Measurements from ENCODE around the gene DAND5.

Gene DAND5

GRCh38 chr19:13003081-13003480, 33.7 kb downstream of the DAND5 start:
- TF ChIP-seq, protein P1, sequence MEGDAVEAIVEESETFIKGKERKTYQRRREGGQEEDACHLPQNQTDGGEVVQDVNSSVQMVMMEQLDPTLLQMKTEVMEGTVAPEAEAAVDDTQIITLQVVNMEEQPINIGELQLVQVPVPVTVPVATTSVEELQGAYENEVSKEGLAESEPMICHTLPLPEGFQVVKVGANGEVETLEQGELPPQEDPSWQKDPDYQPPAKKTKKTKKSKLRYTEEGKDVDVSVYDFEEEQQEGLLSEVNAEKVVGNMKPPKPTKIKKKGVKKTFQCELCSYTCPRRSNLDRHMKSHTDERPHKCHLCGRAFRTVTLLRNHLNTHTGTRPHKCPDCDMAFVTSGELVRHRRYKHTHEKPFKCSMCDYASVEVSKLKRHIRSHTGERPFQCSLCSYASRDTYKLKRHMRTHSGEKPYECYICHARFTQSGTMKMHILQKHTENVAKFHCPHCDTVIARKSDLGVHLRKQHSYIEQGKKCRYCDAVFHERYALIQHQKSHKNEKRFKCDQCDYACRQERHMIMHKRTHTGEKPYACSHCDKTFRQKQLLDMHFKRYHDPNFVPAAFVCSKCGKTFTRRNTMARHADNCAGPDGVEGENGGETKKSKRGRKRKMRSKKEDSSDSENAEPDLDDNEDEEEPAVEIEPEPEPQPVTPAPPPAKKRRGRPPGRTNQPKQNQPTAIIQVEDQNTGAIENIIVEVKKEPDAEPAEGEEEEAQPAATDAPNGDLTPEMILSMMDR (IDR thresholded peaks at IDR 0.05; ENCODE audit: low read depth, low read length): no peak
- H3K4me3 ChIP-seq (ENCODE audit: low read depth, low read length): no peak overlapping the region

GRCh38 chr19:13004273-13004672, 34.9 kb downstream of the DAND5 start:
- TF ChIP-seq, protein P1 (IDR thresholded peaks at IDR 0.05; ENCODE audit: low read depth, low read length): no peak
- H3K4me3 ChIP-seq (ENCODE audit: low read depth, low read length): no peak overlapping the region

DNA sequence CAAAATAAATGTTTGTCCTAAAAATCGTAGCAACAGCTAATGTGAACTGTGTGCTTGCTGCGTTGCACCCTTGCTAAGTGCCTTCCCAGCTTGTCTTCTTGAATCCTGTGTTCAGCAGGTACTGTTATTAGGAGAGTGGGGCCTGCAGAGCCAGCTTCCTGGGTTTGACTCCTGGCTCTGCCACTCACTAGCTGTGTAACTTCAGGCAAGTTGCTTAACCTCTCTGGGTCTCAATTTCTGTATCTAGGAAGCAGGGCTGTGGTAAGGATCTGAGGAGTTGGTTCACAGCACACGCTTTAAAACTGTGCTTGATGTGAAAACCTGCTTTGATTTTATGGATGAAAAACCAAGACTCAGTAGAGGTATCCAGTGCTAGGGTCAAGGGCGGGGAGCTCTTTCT, 35.9 kb downstream of the DAND5 start:
- H3K4me3 ChIP-seq (ENCODE audit: low read depth, low read length): no peak overlapping the region
- TF ChIP-seq, protein P1 (IDR thresholded peaks at IDR 0.05; ENCODE audit: low read depth, low read length): no peak

GRCh38 chr19:13005861-13006370, 36.5 kb downstream of the DAND5 start:
- no peak overlapping the region for H3K4me3 ChIP-seq (ENCODE audit: low read depth, low read length)
- TF ChIP-seq, protein P1 (IDR thresholded peaks at IDR 0.05; ENCODE audit: low read depth, low read length): no peak

DNA sequence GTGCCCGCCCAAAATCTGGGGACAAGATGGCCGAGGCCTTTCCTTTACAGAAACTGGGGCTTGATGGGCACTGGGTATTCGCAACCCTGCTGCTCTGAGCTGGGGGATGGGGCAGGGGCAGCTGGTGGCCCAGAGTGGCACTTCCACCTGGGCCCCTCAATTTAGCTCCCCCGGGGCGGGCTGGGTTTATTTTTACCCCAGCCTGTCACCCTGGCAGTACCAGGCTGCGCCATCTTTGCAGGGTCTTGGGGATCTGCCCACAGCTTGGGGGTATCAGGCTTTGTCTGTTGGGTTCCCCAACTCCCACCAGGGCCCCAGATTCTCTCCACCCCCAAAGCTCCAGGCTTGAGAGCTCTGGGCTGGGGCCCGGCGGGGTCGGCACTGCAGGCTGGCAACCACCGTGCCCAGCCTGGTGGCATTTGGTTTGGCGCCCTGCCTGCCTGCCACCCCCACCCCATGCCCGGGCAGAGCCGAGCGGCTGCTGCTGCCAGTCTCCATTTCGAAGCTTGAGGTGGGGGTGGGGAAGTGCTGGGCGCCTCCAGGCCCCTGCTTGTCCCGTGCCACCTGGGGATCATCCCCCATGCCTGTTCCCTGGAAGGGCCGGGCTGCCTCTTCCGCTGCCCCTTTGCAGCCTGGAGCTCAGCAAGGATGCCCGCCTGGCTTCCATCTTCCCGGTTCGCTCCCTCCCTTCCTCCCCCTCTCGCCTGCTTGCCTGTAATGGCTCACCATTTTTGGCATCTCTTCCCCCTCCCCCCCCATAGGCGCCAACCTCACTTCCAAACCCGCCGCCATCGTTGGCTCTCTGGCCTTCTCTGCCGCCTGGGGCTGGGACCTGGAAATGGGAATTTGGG, 37.3 kb downstream of the DAND5 start:
- TF ChIP-seq, protein P1 (IDR thresholded peaks at IDR 0.05; ENCODE audit: low read depth, low read length): no peak
- H3K4me3 ChIP-seq (ENCODE audit: low read depth, low read length): no peak overlapping the region

GRCh38 chr19:13007292-13008045, 38.1 kb downstream of the DAND5 start:
- TF ChIP-seq, protein P1 (IDR thresholded peaks at IDR 0.05; ENCODE audit: low read depth, low read length): no peak
- H3K4me3 ChIP-seq (ENCODE audit: low read depth, low read length): no peak overlapping the region

Data from WI38 (cell line).